GM12875 (cell line): Measurements from ENCODE around the gene MEOX1.
A peak's percentile ranks its signal among the peaks of the same experiment; 100 is the strongest.

ENCODE experiments used
- H3K4me3 ChIP-seq: one replicate; pipeline ENCODE4 v1.5.1; 2011; ENCODE audit warnings: low read depth, low read length, control low read depth
- CTCF ChIP-seq: IDR thresholded peaks from 2 replicates; pipeline ENCODE4 v1.5.1; 2011; ENCODE audit warnings: low read depth, mild to moderate bottlenecking, control low read depth, inconsistent platforms, low read length, moderate library complexity, borderline replicate concordance; ENCODE audit not compliant: insufficient read depth

The MEOX1 gene

GRCh38 chr17:43680461-43680860 lies 18.7 kb upstream of the MEOX1 start:
- TF ChIP-seq CTCF = no peak
- no peak overlapping the region for H3K4me3 ChIP-seq

GRCh38 chr17:43679911-43680310 lies 18.2 kb upstream of the MEOX1 start:
- H3K4me3 ChIP-seq = no peak overlapping the region
- no peak for TF ChIP-seq CTCF

GRCh38 chr17:43679401-43679800 lies 17.7 kb upstream of the MEOX1 start:
- no peak overlapping the region for H3K4me3 ChIP-seq
- TF ChIP-seq CTCF = no peak

GRCh38 chr17:43676471-43676870 lies 14.7 kb upstream of the MEOX1 start:
- H3K4me3 ChIP-seq = no peak overlapping the region
- no peak for TF ChIP-seq CTCF

GRCh38 chr17:43674394-43674793 lies 12.7 kb upstream of the MEOX1 start:
- TF ChIP-seq CTCF = no peak
- H3K4me3 ChIP-seq = no peak overlapping the region

GRCh38 chr17:43673516-43674323 lies 12.0 kb upstream of the MEOX1 start:
- peak; percentile 86 for TF ChIP-seq CTCF
- no peak overlapping the region for H3K4me3 ChIP-seq

- H3K4me3 ChIP-seq = no peak overlapping the region
- no peak for TF ChIP-seq CTCF
Observed at GRCh38 chr17:43671755-43672519, 10.2 kb upstream of the MEOX1 start.
